Raji (cell line): ENCODE measurements around the gene APPBP2.

Experiments used
- POLR2A ChIP-seq: IDR thresholded peaks from 2 replicates; pipeline ENCODE4 v1.6.1; 2011; ENCODE audit warnings: low read depth, low read length, control low read depth; ENCODE audit not compliant: insufficient read depth

APPBP2 gene

GRCh38 chr17:60422162-60422665 is 103.8 kb downstream of the APPBP2 start, which contains the start of gene CHCT1:
CHCT1 (plus strand) TSS chr17:60422489; CDS start chr17:60422593, 104 bp downstream.
- no peak for TF ChIP-seq POLR2A

GRCh38 chr17:60421273-60422161 is 104.5 kb downstream of the APPBP2 start:
- no peak for TF ChIP-seq POLR2A

GRCh38 chr17:60416368-60416925 is 109.6 kb downstream of the APPBP2 start:
- TF ChIP-seq POLR2A: no peak

GRCh38 chr17:60415146-60415545 is 110.9 kb downstream of the APPBP2 start:
- TF ChIP-seq POLR2A: no peak

GRCh38 chr17:60412701-60413100 is 113.3 kb downstream of the APPBP2 start:
- no peak for TF ChIP-seq POLR2A

GRCh38 chr17:60410001-60410400 is 116.0 kb downstream of the APPBP2 start:
- TF ChIP-seq POLR2A: no peak

GRCh38 chr17:60406887-60407286 is 119.2 kb downstream of the APPBP2 start:
- no peak for TF ChIP-seq POLR2A

GRCh38 chr17:60403962-60404361 is 122.1 kb downstream of the APPBP2 start:
- TF ChIP-seq POLR2A: no peak

- TF ChIP-seq POLR2A: no peak
Measured at GRCh38 chr17:60403523-60403810, 122.6 kb downstream of the APPBP2 start.

GRCh38 chr17:60401819-60402218 is 124.2 kb downstream of the APPBP2 start:
- no peak for TF ChIP-seq POLR2A

- TF ChIP-seq POLR2A: no peak
Measured at GRCh38 chr17:60398227-60398959, 127.6 kb downstream of the APPBP2 start.

GRCh38 chr17:60396412-60396811 is 129.6 kb downstream of the APPBP2 start:
- TF ChIP-seq POLR2A: no peak

GRCh38 chr17:60395508-60396065 is 130.5 kb downstream of the APPBP2 start:
- no peak for TF ChIP-seq POLR2A

- no peak for TF ChIP-seq POLR2A
Measured at GRCh38 chr17:60393840-60394723, 132.0 kb downstream of the APPBP2 start.
